Ramos (cell line): ENCODE measurements around the gene CLPTM1L.
"Not testable (repeated sequence)": the region's sequence is repeated elsewhere in the genome, so short reads cannot be mapped to it uniquely, and the experiment has no call there.

Experiments
- in situ Hi-C: fragments of 300-500 bp; cut with MboI; formaldehyde crosslinking; loops from one replicate; pipeline ENCODE4 v1.14.3; 2022; ENCODE audit warnings: low sequenced_read_pairs; ENCODE audit not compliant: unreplicated experiment

Gene CLPTM1L

GRCh38 chr5:1330146-1330846, 14.6 kb downstream of the CLPTM1L start:
- in situ Hi-C loops, result no loop called here

GRCh38 chr5:1329111-1329579, 15.8 kb downstream of the CLPTM1L start:
- in situ Hi-C loops, result no loop called here

GRCh38 chr5:1328237-1329110, 16.4 kb downstream of the CLPTM1L start:
- in situ Hi-C loops, result not testable (repeated sequence)

- in situ Hi-C loops, result not testable (repeated sequence)
These were observed 17.8 kb downstream of the CLPTM1L start for GRCh38 chr5:1326901-1327756.

- in situ Hi-C loops, result not testable (repeated sequence)
These were observed 18.4 kb downstream of the CLPTM1L start for GRCh38 chr5:1326532-1326875.

- in situ Hi-C loops, result no loop called here
These were observed 18.9 kb downstream of the CLPTM1L start for GRCh38 chr5:1325870-1326531.

GRCh38 chr5:1325191-1325741, 19.6 kb downstream of the CLPTM1L start:
- in situ Hi-C loops, result no loop called here

- in situ Hi-C loops, result loop anchor here (25.0 kb wide), 1 partner anchor 463 kb away; the partner anchor contains the start of gene MRPL36
These were observed 20.1 kb downstream of the CLPTM1L start for GRCh38 chr5:1324719-1325190.

- in situ Hi-C loops, result loop anchor here (25.0 kb wide), 1 partner anchor 463 kb away; the partner anchor contains the start of gene MRPL36
These were observed 20.6 kb downstream of the CLPTM1L start for GRCh38 chr5:1324301-1324700.

- in situ Hi-C loops, result loop anchor here (25.0 kb wide), 1 partner anchor 464 kb away; the partner anchor contains the start of gene MRPL36
These were observed 21.1 kb downstream of the CLPTM1L start for GRCh38 chr5:1323803-1324173.

- in situ Hi-C loops, result loop anchor here (25.0 kb wide), 1 partner anchor 464 kb away; the partner anchor contains the start of gene MRPL36
These were observed 21.7 kb downstream of the CLPTM1L start for GRCh38 chr5:1322955-1323802.

GRCh38 chr5:1322036-1322900, 22.6 kb downstream of the CLPTM1L start:
- in situ Hi-C loops, result loop anchor here (25.0 kb wide), 1 partner anchor 465 kb away; the partner anchor contains the start of gene MRPL36

GRCh38 chr5:1321576-1321975, 23.3 kb downstream of the CLPTM1L start:
- in situ Hi-C loops, result loop anchor here (25.0 kb wide), 1 partner anchor 466 kb away; the partner anchor contains the start of gene MRPL36

GRCh38 chr5:1320436-1321344, 24.2 kb downstream of the CLPTM1L start:
- in situ Hi-C loops, result loop anchor here (25.0 kb wide), 1 partner anchor 467 kb away; the partner anchor contains the start of gene MRPL36

- in situ Hi-C loops, result loop anchor here (25.0 kb wide), 1 partner anchor 468 kb away; the partner anchor contains the start of gene MRPL36
These were observed 25.3 kb downstream of the CLPTM1L start for GRCh38 chr5:1319436-1320256.
